ENCODE measurements around the gene DUS3L. TPM values are rescaled to one million over a fixed set of nuclear protein-coding genes. Genes with fewer than 3 reads are reported as not detected.

The DUS3L gene
- total and polyA plus RNA-seq, 5 experiments from 2014 or later, result 26.3 to 116 (median 43.2) TPM

Other genes with a start within 250 kb of the DUS3L start
- gene TINCR, start 223.2 kb downstream of the DUS3L start, total RNA-seq, result 1 to 10 TPM; 2.2 to 2.3 TPM
- gene TINCR, start 223.2 kb downstream of the DUS3L start, polyA plus RNA-seq, result under 1 TPM in 1 of 3 donors, not detected in 2; 0.09 TPM
- 100 to 1,000 TPM; 218 to 221 TPM for gene SAFB2, start 168.4 kb downstream of the DUS3L start, total RNA-seq
- gene SAFB2, start 168.4 kb downstream of the DUS3L start, polyA plus RNA-seq, result 10 to 100 TPM; 25.8 to 47.4 (median 28.7) TPM
- gene SAFB, start 168.1 kb downstream of the DUS3L start, total RNA-seq, result 100 to 1,000 TPM; 188 to 191 TPM
- 100 to 1,000 TPM in 1 of 3 donors, 10 to 100 TPM in 2; 28.6 to 135 (median 59.3) TPM for gene SAFB, start 168.1 kb downstream of the DUS3L start, polyA plus RNA-seq
- 10 to 100 TPM; 40.1 to 40.6 TPM for gene MICOS13, start 110.6 kb downstream of the DUS3L start, total RNA-seq
- 100 to 1,000 TPM in 2 of 3 donors, 10 to 100 TPM in 1; 95.5 to 110 (median 102) TPM for gene MICOS13, start 110.6 kb downstream of the DUS3L start, polyA plus RNA-seq
- 1 to 10 TPM; 2.8 to 4.1 TPM for gene HSD11B1L, start 110.1 kb downstream of the DUS3L start, total RNA-seq
- gene HSD11B1L, start 110.1 kb downstream of the DUS3L start, polyA plus RNA-seq, result 1 to 10 TPM; 5.5 to 6.0 (median 5.7) TPM
- gene RPL36, start 100.9 kb downstream of the DUS3L start, total RNA-seq, result 1,000 to 10,000 TPM; 1,442 to 1,445 TPM
- 1,000 to 10,000 TPM; 2,357 to 2,883 (median 2,631) TPM for gene RPL36, start 100.9 kb downstream of the DUS3L start, polyA plus RNA-seq
- gene LONP1, start 71.0 kb downstream of the DUS3L start, total RNA-seq, result 10 to 100 TPM; 74.3 to 75.3 TPM
- 10 to 100 TPM; 19.9 to 45.5 (median 21.6) TPM for gene LONP1, start 71.0 kb downstream of the DUS3L start, polyA plus RNA-seq
- not detected for gene CATSPERD, start 70.5 kb downstream of the DUS3L start, total RNA-seq
- gene CATSPERD, start 70.5 kb downstream of the DUS3L start, polyA plus RNA-seq, result not detected
- 1 to 10 TPM; 8.9 to 10.0 TPM for gene PRR22, start 6.4 kb downstream of the DUS3L start, total RNA-seq
- not detected for gene PRR22, start 6.4 kb downstream of the DUS3L start, polyA plus RNA-seq
- gene NRTN, start 13.9 kb upstream of the DUS3L start, total RNA-seq, result under 1 TPM; 0.82 to 0.88 TPM
- under 1 TPM; 0.19 to 0.88 (median 0.81) TPM for gene NRTN, start 13.9 kb upstream of the DUS3L start, polyA plus RNA-seq
- gene FUT6, start 48.5 kb upstream of the DUS3L start, total RNA-seq, result not detected
- not detected for gene FUT6, start 48.5 kb upstream of the DUS3L start, polyA plus RNA-seq
- gene FUT3, start 60.3 kb upstream of the DUS3L start, total RNA-seq, result under 1 TPM in 1 of 2 experiments, not detected in 1; 0.16 TPM
- gene FUT3, start 60.3 kb upstream of the DUS3L start, polyA plus RNA-seq, result not detected
- gene FUT5, start 79.4 kb upstream of the DUS3L start, total RNA-seq, result under 1 TPM; 0.34 to 0.38 TPM
- gene FUT5, start 79.4 kb upstream of the DUS3L start, polyA plus RNA-seq, result under 1 TPM in 1 of 3 donors, not detected in 2; 0.10 TPM
- gene NDUFA11, start 112.6 kb upstream of the DUS3L start, total RNA-seq, result 100 to 1,000 TPM; 116 to 131 TPM
- 100 to 1,000 TPM; 374 to 404 (median 395) TPM for gene NDUFA11, start 112.6 kb upstream of the DUS3L start, polyA plus RNA-seq
- gene VMAC, start 113.7 kb upstream of the DUS3L start, total RNA-seq, result 10 to 100 TPM; 32.7 to 34.5 TPM
- 1 to 10 TPM; 6.2 to 8.4 (median 7.0) TPM for gene VMAC, start 113.7 kb upstream of the DUS3L start, polyA plus RNA-seq
- gene CAPS, start 123.1 kb upstream of the DUS3L start, total RNA-seq, result 10 to 100 TPM; 55.9 to 58.3 TPM
- gene CAPS, start 123.1 kb upstream of the DUS3L start, polyA plus RNA-seq, result 1 to 10 TPM; 1.3 to 2.8 (median 2.0) TPM
- 100 to 1,000 TPM; 128 to 145 TPM for gene RANBP3, start 187.0 kb upstream of the DUS3L start, total RNA-seq
- gene RANBP3, start 187.0 kb upstream of the DUS3L start, polyA plus RNA-seq, result 10 to 100 TPM in 1 of 3 donors, 1 to 10 TPM in 2; 7.7 to 13.0 (median 9.1) TPM